Adipose tissue (tissue), 3 donors: ENCODE data around the gene NEURL1. TPM values are rescaled to one million over a fixed set of nuclear protein-coding genes. Genes with fewer than 3 reads are reported as not detected.
"Not testable (repeated sequence)": the region's sequence is repeated elsewhere in the genome, so short reads cannot be mapped to it uniquely, and the experiment has no call there.

Source experiments
- H3K27ac ChIP-seq: one replicate; pipeline ENCODE4 v1.5.1; 2013; ENCODE audit warnings: low read depth, low read length
- WGBS, 3 donors: extraction: QIAGEN DNeasy Blood & Tissue Kit; methylation state at CpG; one replicate each; pipeline ENCODE4 v1.1.7; 2013; 5-methylcytosine and 5-hydroxymethylcytosine counted together
- polyA plus RNA-seq, 3 donors: library from polyadenylated mRNA; stranded (reverse); fragments of 200-250 nt; gene quantifications; one replicate each; pipeline ENCODE4 v1.2.3, GENCODE V29; 2013
- donor health status: healthy with polysubstance abuse.
- donor health status: Bipolar disorder and iron deficiency.
- donor health status: healthy.

The NEURL1 gene
- polyA plus RNA-seq, 3 donors: 0.51 to 9.8 TPM; not detected in 1

DNA sequence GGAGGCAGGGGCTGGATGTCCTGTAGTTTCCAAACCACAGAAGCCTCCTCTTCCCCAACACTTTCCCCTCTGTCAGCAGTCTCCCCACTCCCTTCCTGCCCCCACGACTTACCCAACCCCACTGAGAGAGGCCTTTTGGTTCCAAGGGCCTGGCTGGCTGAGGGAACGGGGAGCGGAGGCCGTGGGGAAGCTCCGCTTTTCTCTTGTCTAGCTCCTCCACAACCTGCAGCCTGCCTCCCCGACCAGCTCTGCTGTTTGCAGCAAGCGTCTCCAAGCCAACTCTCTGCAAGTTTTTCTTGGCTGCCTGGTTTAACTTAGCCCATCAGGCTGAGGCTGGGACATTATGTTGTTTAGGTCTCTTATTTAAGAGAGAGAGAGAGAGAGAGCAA is 126.8 kb downstream of the NEURL1 start:
- no peak overlapping the region for H3K27ac ChIP-seq
- 45 to 73% (median 56%) methylated on average over 7 of the region's 7 CpGs for WGBS, 3 donors

GRCh38 chr10:103620891-103621782 is 127.6 kb downstream of the NEURL1 start:
- 84 to 89% (median 88%) methylated on average over 15 of the region's 15 CpGs for WGBS, 3 donors
- no peak overlapping the region for H3K27ac ChIP-seq

DNA sequence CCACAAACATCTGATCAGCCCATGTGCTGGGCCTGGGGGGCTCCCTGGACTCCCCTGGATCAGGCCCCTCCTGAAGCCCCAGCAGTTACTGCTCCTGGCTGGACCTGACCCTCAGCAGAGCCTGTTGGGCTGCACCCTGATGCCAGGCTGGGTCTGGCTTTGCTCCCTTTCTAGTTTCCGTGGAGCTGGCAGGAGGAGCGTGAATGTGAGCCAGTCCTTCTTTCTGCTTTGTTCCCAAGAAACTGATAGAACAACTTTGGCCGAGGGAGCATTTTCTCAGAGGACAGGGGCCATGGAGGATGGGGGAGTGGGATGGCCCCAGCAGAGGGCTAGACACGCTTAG is 128.2 kb downstream of the NEURL1 start:
- 58 to 74% (median 74%) methylated on average over 4 of the region's 4 CpGs for WGBS, 3 donors
- no peak overlapping the region for H3K27ac ChIP-seq

GRCh38 chr10:103622286-103622685 is 128.8 kb downstream of the NEURL1 start:
- no peak overlapping the region for H3K27ac ChIP-seq

DNA sequence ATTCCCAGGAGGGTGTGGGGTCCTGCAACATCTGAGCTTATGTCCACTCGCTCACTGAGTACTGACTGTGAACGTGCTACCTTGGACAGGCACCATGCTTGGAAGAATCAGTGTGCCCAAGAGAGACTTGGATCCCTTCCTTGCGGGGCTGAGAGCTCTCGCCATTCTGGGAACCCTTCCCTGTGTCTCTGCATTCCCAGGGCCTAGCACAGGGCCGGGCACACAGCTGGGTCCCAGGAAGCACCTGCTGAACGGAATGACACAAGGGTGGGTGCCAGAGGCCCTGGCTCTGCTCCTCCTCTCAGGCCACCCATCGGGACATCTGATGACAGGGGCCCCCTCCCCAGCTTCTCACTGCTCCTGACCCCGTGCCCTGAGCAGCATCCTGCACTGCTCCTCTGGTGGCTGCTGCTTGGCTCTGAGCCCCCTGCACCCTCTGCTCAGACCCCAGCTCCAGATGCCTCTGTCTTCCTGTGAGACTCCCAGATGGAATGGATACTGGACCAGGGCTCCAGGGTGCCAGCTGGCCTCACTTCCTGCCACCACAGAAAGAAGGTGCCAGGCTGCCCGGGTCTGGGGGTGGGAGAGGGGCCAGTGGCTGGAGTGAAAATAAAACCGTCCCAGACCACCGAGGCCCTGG is 129.6 kb downstream of the NEURL1 start:
- H3K27ac ChIP-seq: no peak overlapping the region
- 86 to 89% (median 86%) methylated on average over 11 of the region's 11 CpGs for whole genome bisulfite sequencing, 3 donors

More at GRCh38 chr10:103622286-103622685, 128.8 kb downstream of the NEURL1 start:
- WGBS, 3 donors: 93 to 95% (median 93%) methylated on average over 18 of the region's 18 CpGs

- no peak overlapping the region for H3K27ac ChIP-seq
- 83 to 92% (median 86%) methylated on average over 11 of the region's 11 CpGs for WGBS, 3 donors
Measured at GRCh38 chr10:103626178-103626577, 132.7 kb downstream of the NEURL1 start.

GRCh38 chr10:103627111-103627892 is 133.8 kb downstream of the NEURL1 start:
- WGBS, 3 donors: 87 to 88% (median 88%) methylated on average over 22 of the region's 22 CpGs
- H3K27ac ChIP-seq: no peak overlapping the region

- 92 to 94% (median 93%) methylated on average over 13 of the region's 13 CpGs for WGBS, 3 donors
- H3K27ac ChIP-seq: no peak overlapping the region
Measured at GRCh38 chr10:103627893-103628292, 134.4 kb downstream of the NEURL1 start.

DNA sequence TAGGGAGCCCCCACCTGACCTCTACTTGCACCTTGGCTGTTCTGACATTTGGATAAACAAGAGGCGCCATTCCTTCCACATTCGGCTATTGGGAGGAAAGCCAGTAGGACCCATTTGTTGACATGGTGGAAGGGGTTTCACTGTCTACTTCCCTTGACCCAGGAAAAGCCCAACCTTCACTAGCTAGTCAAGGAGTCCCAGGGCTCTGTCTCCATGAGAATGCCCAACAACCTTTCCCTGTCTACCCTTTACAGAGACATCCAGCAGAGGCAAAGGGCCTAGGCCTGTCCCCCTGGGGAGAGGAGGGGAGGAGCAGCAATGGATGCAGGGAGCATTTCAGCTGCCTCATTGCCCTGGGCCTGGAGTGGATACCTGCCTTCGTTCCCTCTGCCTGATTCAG is 136.1 kb downstream of the NEURL1 start:
- no peak overlapping the region for H3K27ac ChIP-seq
- 65 to 80% (median 78%) methylated on average over 3 of the region's 3 CpGs for WGBS, 3 donors

DNA sequence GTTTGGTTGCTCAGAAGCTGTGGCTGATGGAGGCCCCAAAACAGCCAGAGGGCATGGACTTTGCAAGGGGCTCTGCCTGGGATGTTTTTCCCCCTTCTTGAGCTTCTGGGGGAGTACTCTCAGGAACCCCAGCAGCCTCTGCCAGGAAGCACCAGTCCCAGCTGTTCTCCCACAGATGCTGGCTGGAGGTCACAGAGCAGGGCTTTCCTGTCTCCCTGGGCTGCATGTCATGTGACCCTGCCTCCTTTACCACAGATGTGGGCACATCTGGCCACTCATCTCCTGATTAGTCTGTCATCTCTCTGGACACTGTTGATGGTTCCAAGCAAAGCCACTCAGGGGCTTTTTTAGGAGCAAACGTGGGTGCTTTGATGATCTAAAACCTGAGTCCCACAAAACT is 136.7 kb downstream of the NEURL1 start:
- WGBS, 3 donors: 52 to 78% (median 65%) methylated on average over 1 of the region's 1 CpG
- no peak overlapping the region for H3K27ac ChIP-seq

GRCh38 chr10:103632247-103632642 is 138.7 kb downstream of the NEURL1 start:
- WGBS, 3 donors: 70 to 74% (median 70%) methylated on average over 7 of the region's 7 CpGs
- H3K27ac ChIP-seq: no peak overlapping the region

GRCh38 chr10:103632871-103633270 is 139.4 kb downstream of the NEURL1 start:
- WGBS, 3 donors: 90 to 93% (median 93%) methylated on average over 6 of the region's 6 CpGs
- H3K27ac ChIP-seq: not testable (repeated sequence)

- 93 to 97% (median 95%) methylated on average over 7 of the region's 7 CpGs for WGBS, 3 donors
- no peak overlapping the region for H3K27ac ChIP-seq
Measured at GRCh38 chr10:103633846-103634245, 140.3 kb downstream of the NEURL1 start.

GRCh38 chr10:103635580-103635979 is 142.1 kb downstream of the NEURL1 start:
- WGBS, 3 donors: 62 to 67% (median 67%) methylated on average over 5 of the region's 5 CpGs
- H3K27ac ChIP-seq: no peak overlapping the region

DNA sequence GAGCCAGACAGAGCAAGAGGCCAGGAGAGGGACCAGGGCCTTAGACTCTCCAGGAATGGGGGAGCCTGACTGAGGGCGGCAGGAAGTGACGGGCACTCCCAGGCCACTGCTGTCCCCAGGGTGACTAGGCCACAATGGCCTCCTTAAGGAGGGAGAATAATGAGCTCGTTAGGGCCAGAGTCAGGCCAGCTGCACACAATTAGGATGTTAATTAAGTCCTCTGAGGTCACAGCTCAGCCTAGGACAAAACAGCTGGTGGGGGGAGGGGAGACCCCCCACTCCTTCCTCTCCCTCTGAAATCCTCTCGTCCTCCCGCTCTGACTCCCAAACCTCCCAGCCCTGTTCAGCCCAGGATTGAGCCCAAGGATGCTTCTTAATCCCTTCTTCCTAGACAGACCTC is 143.0 kb downstream of the NEURL1 start:
- no peak overlapping the region for H3K27ac ChIP-seq
- WGBS, 3 donors: 71 to 83% (median 74%) methylated on average over 5 of the region's 5 CpGs

DNA sequence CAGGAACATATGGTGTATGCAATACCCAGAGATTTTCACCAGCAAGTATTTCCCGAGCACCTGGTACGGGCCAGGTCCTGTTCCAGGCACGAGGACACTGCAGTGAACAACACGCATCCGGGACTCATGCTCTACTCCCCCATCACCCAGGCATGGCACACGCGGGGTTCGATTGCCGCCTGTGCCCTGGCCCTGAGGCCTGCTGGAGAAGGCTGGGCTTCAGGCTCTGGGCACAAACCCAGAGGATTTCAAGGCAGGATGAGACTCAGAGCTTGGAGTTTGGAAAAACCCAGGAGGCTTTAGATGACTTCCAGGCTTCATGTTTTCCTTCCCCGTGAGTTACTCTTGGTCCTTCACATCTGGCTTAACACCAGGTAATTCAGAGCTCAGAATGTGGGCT is 143.5 kb downstream of the NEURL1 start:
- 73 to 87% (median 80%) methylated on average over 10 of the region's 10 CpGs for WGBS, 3 donors
- no peak overlapping the region for H3K27ac ChIP-seq

DNA sequence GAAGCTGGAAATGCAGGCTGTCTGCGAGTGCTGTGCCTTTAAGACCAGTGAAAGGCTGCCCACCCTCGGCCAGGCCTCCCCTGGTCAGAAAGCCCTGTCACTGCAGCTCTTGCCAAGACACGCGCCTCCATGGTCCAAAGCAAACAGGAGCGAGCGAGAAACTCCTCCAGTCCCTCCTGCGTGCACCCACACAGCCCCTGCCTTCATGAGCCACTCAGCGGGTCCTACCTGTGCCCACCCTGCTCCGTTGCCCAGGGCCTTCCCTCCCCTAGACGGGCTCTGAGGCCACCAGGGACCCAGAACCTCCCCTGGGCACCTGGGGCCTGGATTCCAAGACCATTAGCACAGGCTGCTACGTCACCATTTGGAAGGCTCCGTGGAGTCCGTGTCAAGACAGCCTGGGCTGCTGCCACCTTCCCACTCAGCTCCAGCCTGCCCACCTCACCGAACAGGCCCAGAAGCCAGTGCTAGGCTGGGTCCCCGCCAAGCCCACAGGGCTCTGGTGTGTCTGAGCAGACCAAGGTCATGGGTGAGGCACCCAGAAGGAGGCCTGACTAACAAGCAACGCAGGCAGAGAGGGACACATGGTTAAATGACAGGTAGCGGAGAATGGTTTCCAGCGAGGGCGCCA is 144.5 kb downstream of the NEURL1 start:
- H3K27ac ChIP-seq: no peak overlapping the region
- 41 to 58% (median 58%) methylated on average over 19 of the region's 19 CpGs for WGBS, 3 donors

DNA sequence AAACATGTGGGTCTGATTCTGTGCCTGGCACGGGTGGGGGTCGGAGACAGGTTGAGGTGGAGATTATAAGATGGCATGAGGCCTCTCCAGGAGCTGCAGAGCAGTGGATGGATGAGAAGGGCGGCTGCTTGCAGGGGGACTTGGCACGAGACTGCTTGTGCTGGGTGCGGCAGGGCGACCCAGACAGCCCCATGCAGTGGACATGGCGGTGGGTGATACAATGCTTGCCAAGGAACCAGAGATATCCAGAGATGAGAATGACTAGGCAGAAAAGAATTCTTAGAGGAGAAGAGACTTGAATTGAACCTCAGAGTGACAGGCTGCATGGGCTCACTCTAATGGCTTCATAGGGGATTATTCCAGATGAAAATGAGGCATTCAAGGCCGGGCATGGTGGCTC is 145.4 kb downstream of the NEURL1 start:
- WGBS, 3 donors: 88 to 94% (median 89%) methylated on average over 8 of the region's 8 CpGs
- H3K27ac ChIP-seq: no peak overlapping the region
